Inferior parietal cortex (tissue), 1 donor: Measurements from ENCODE around the gene JAK1.

Experiments
- DNase-seq: peaks from one replicate; pipeline ENCODE4 v3.0.0-alpha.2; 2016; ENCODE audit errors: extremely low spot score

The JAK1 gene

DNA sequence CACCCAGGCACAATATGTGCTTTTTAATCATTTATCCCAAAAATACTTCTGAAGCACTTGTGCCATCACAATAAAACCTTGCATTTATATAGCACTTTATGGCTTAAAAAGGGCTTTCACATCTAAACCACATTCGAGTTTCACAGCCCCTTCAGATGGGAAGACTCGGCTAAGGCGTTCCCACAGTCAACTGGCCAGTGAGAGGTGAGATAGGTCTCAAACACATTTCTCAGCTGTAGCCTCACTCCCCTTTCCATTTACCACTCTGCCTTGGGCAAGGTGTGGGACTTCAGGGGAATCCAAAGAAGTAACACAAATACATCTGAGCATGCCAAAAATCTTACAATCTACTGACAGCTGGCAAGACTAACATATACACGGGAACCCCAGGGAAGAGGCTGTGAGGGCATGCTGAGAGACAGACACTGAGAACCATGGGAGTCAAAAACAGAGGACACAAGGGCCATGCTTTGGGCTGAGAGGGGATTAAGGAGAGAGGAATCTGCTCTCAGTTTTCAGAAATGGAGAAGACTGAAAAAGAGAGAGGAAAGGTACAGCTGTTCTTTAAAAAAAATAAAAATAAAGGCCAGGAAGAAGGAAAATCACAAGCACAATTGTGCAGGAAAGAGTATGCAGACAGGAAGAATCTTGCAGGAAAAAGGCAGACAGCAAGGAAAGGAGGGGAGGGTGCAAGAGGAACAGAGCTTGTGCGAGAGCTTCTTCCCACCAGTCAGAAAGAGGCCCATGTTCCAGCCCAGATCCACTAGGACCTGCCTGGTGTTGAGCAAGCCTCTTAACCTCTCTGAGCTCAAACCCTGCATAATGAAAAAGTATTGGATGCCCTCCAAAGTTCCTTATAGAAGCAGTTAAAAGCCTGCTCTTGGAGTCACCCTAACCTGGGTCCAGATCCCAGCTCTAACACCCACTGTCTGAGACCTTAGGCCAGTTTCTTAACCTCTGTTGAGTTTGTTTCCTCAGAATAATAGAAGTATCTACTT, 73.5 kb downstream of the JAK1 start:
- no peak for DNase-seq

GRCh38 chr1:64891448-64891825, 74.9 kb downstream of the JAK1 start:
- DNase-seq: no peak

GRCh38 chr1:64890699-64891447, 75.5 kb downstream of the JAK1 start:
- DNase-seq: no peak

- no peak for DNase-seq
Observed at GRCh38 chr1:64887689-64888217, 78.6 kb downstream of the JAK1 start.

DNA sequence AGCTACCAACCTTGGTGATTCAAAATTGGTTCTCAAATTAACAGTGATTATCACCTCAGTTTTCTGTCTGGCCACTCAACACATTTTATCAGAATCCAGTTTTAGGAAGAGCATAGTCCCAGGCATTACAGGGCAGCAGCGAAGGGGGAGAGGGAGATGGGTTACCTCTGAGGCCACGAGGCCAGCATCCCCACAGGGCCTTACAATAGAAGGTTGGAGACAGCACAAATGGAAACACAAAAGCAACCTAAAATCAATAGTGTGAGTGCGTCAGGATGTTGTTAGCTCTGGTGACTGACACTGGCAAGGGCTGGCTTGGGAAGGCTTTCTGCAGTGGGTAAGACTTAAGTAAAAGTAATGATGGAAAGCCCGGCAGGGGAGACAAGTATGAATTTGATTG, 79.5 kb downstream of the JAK1 start:
- DNase-seq: no peak

GRCh38 chr1:64885648-64886047, 80.7 kb downstream of the JAK1 start:
- no peak for DNase-seq

- no peak for DNase-seq
Observed at GRCh38 chr1:64884261-64885040, 81.9 kb downstream of the JAK1 start.

GRCh38 chr1:64882574-64883255, 83.6 kb downstream of the JAK1 start:
- no peak for DNase-seq

GRCh38 chr1:64881281-64881680, 85.1 kb downstream of the JAK1 start:
- DNase-seq: no peak

DNA sequence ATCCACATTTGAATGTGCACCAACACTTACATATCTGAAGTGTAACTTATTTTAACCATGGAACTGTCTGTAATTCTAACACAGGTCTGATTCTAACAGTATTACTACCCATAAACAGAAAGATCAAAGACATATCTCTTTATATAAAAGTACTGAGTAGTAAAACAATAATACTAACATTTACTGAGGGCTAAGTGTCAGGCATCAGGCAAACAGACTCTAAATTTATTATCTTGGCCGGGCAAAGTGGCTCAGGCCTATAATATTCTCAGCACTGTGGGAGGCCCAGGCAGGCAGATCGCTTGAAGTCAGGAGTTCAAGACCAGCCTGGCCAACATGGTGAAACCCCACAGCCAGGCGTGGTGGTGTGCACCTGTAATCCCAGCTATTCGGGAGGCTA, 85.9 kb downstream of the JAK1 start:
- DNase-seq: no peak

DNA sequence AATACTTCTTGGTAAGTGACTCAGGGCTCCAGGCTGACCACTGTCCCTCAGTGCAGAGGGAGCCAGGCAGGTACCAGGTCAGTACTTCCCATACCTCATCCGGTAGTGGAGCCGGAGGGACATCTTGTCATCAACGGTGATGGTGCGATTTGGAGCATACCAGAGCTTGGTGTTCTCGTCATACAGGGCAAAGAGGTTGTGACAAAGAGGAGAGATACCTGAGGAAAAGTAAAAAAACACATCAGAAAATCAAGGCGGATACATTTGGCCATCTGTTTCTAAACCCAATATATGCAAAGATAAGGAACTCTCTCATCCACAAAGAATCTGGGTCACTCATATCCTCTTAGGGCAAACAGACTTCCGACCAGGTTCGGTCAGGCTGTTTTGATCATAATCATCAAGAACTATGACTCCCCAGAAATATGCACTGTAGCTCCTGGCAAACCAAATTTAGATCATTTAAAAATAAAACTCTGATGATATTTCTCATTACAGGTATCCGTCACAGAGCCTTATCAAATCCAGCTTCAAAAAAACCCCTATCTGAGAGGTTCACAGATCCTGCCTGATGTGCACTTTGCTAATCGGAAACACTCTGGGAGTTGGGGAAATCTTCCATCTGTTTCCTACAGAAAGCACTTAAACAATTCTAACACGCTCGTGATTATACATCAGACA, 87.3 kb downstream of the JAK1 start:
- DNase-seq: no peak

DNA sequence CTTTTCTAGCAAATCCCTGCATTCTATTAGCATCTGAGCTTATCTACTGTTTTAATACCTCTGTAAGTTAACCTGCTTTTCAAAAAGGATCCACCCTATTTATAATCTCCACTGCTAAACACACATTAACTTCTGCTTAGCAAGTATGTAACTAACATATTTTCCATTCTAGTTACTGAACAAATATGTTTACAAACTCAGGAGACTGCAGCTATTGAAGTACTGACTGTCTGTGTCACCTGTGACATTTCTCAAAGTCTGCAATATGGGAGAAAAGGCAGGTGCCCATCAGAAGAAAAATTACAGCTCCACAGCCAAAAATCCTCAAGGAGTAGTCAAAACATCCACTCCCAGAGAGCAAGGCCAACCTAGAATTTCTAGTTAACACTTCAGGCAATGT, 88.3 kb downstream of the JAK1 start:
- DNase-seq: no peak

DNA sequence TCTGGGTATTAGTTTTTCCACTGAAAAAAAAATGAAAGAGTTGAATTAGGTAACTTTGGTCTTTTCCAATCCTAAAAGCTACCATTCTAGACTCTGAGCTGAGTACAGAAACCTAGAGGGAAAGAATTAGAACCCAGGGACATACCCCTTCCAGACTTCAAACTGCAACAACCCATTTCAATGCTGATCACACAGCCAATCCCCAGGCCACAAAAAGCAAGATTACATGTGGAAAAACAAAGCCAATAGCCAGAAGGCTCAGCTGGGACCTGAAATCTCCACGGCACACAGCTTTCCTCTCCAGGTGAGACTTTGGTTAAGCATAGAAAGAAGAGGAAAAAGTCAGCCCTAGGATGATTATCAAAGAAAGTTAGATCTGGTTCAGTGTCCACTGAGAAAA, 88.8 kb downstream of the JAK1 start:
- DNase-seq: no peak

GRCh38 chr1:64877151-64877550, 89.2 kb downstream of the JAK1 start:
- no peak for DNase-seq

- DNase-seq: no peak
Observed at GRCh38 chr1:64875606-64876005, 90.7 kb downstream of the JAK1 start.

DNA sequence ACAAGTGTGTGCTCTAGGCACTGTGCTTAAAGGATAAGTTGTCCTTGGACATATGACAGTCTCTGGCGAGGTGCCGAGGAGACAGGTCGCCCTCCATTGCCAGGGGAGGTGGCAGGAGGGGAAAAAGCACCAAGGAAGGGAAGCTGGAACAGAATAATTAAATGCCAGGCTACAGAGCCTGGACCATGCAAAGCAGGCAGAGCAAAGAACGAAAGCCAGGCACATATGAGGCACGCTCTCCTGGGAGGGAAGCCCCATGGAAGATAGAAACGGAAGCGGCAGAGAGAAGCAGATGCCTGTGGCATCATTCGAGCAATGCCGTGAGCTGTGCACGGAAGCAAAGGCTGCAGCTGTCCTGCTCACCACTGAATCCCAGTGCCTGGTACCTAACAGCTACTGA, 91.2 kb downstream of the JAK1 start:
- no peak for DNase-seq

DNA sequence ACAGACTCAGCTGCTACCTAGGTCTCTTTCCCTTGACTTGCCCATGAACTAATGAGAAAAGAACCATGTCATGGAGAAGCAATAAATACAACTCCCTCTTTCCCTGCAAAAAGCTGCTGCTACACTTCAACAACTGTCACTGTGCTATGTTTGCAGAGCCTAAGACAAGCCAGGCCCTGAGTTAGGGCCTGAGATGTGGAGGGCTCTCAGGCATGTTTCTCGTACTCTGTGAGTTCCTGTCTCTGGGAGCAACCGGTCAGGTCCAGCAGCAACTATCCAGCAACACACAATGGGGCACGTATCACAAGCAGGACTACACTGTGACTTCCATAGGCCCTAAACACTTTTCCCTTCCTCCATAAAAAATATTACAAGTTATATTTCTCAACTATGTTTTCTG, 91.7 kb downstream of the JAK1 start:
- no peak for DNase-seq

GRCh38 chr1:64873576-64873975, 92.8 kb downstream of the JAK1 start:
- DNase-seq: no peak

- no peak for DNase-seq
Observed at GRCh38 chr1:64872067-64872466, 94.3 kb downstream of the JAK1 start.

DNA sequence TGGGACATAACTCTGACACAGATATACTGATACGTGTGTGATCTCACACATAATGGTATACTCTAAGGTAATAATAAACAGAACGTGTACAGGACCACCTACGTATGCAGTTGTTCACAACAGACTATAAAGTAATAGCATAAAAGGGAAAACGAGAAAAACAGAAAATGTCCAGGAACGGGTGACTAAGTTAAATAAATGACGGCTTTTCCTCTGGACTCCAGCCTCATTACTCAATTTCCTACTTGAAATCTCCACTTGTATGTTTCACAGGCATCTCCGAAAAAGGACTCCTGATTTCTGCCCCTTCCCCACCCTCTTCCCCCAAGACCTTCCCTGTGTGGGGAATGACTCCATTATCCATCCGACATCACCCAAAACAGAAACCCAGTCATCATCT, 95.1 kb downstream of the JAK1 start:
- no peak for DNase-seq

GRCh38 chr1:64867266-64867665, 99.1 kb downstream of the JAK1 start:
- no peak for DNase-seq
